Calu3 (cell line): ENCODE measurements around the gene EPRS1. TPM values are rescaled to one million over a fixed set of nuclear protein-coding genes. Genes with fewer than 3 reads are reported as not detected.

Experiments used
- BruUV-seq: library from RNA; stranded (reverse); fragments of 400-500 nt; replicated peaks from 2 replicates; lab custom pipeline; 2021; lab: Mats Ljungman, UMichigan
- CTCF ChIA-PET: fragments of 300-600 bp; sonication (Branson Sonifier 250); formaldehyde crosslinking; loops from one replicate; lab custom pipeline; 2022; ENCODE audit warnings: antibody characterized with exemption; lab: Charles Lee
- DNase-seq: peaks from one replicate; pipeline ENCODE4 v3.0.0; 2022
- H3K27ac Mint-ChIP-seq: one replicate; pipeline ENCODE4 v1.8.0; 2022; ENCODE audit warnings: mixed read lengths; ENCODE audit not compliant: unreplicated experiment
- H3K27me3 Mint-ChIP-seq: one replicate; pipeline ENCODE4 v1.8.0; 2022; ENCODE audit warnings: mixed read lengths; ENCODE audit not compliant: unreplicated experiment
- H3K36me3 Mint-ChIP-seq: one replicate; pipeline ENCODE4 v1.8.0; 2022; ENCODE audit warnings: mild to moderate bottlenecking, moderate library complexity, mixed read lengths; ENCODE audit not compliant: insufficient read depth, unreplicated experiment
- H3K4me1 Mint-ChIP-seq: one replicate; pipeline ENCODE4 v1.8.0; 2022; ENCODE audit warnings: mild to moderate bottlenecking, low read depth, mixed read lengths; ENCODE audit not compliant: unreplicated experiment
- H3K4me3 Mint-ChIP-seq: one replicate; pipeline ENCODE4 v1.8.0; 2022; ENCODE audit warnings: mild to moderate bottlenecking, low read depth, moderate library complexity, mixed read lengths; ENCODE audit not compliant: unreplicated experiment
- H3K9me3 Mint-ChIP-seq: one replicate; pipeline ENCODE4 v1.8.0; 2022; ENCODE audit warnings: low read depth, mixed read lengths; ENCODE audit not compliant: unreplicated experiment
- CTCF ChIP-seq: fragments of 200-600 bp; IDR thresholded peaks from one replicate; pipeline ENCODE4 v1.8.0; 2022; ENCODE audit warnings: antibody characterized with exemption; ENCODE audit not compliant: unreplicated experiment
- intact Hi-C: fragments of 100-400 bp; cut with micrococcal nuclease; formaldehyde crosslinking; loops from one replicate; pipeline ENCODE4 v1.10.0; 2022; ENCODE audit not compliant: unreplicated experiment
- total RNA-seq: library from RNA; stranded (reverse); gene quantifications from 2 replicates; pipeline ENCODE4 v1.2.3, GENCODE V29; 2022

EPRS1 gene
- total RNA-seq, 1 experiment from 2014 or later = 155 TPM

GRCh38 chr1:220003015-220003414 is 43.3 kb downstream of the EPRS1 start:
- Mint-ChIP-seq H3K27me3 (no peaks in the 10 kb centered on the region), H3K36me3 (peaks cover 57% of the 10 kb centered on the region), H3K27ac (no peak overlapping the region), H3K4me1 (peaks cover 12% of the 10 kb centered on the region), H3K4me3 (no peak overlapping the region), H3K9me3 (no peaks in the 10 kb centered on the region)
- TF ChIP-seq CTCF = no peak
- no peak for DNase-seq
- CTCF ChIA-PET = no interaction called here
- BruUV-seq = no TSS peak
- intact Hi-C loops = no loop called here

- H3K9me3 Mint-ChIP-seq = no peaks in the 10 kb centered on the region
- intact Hi-C loops = no loop called here
- DNase-seq = no peak
- H3K4me3 Mint-ChIP-seq = no peak overlapping the region
- CTCF ChIA-PET = no interaction called here
- no peak overlapping the region for H3K27ac Mint-ChIP-seq
- BruUV-seq = no TSS peak
- H3K4me1 Mint-ChIP-seq = peaks cover 8% of the 10 kb centered on the region
- peaks cover 55% of the 10 kb centered on the region for H3K36me3 Mint-ChIP-seq
- no peak for TF ChIP-seq CTCF
- no peaks in the 10 kb centered on the region for H3K27me3 Mint-ChIP-seq
Measured at GRCh38 chr1:220001095-220001501, 45.2 kb downstream of the EPRS1 start.

GRCh38 chr1:219999821-220000220 is 46.5 kb downstream of the EPRS1 start:
- TF ChIP-seq CTCF = no peak
- Mint-ChIP-seq H3K27me3 (no peaks in the 10 kb centered on the region), H3K9me3 (no peaks in the 10 kb centered on the region), H3K4me1 (peaks cover 21% of the 10 kb centered on the region), H3K36me3 (peaks cover 62% of the 10 kb centered on the region), H3K4me3 (no peak overlapping the region), H3K27ac (no peak overlapping the region)
- CTCF ChIA-PET = no interaction called here
- no TSS peak for BruUV-seq
- DNase-seq = no peak
- intact Hi-C loops = loop anchor here (10.0 kb wide), 1 partner anchor 275 kb away; the partner anchor contains the start of gene RAB3GAP2

Other genes starting within 250 kb of the EPRS1 start
- 0.32 TPM in 1 of 2 replicates, not detected in the other for gene SLC30A10, start 117.9 kb downstream of the EPRS1 start, total RNA-seq
- 46.9 and 49.9 TPM in 2 replicates for gene BPNT1, start 43.3 kb upstream of the EPRS1 start, total RNA-seq
- gene IARS2, start 47.6 kb upstream of the EPRS1 start, total RNA-seq = 95.5 and 104 TPM in 2 replicates
- 43.2 and 48.0 TPM in 2 replicates for gene RAB3GAP2, start 225.9 kb upstream of the EPRS1 start, total RNA-seq